ENCODE data around the gene CAMK1D.

Gene CAMK1D

DNA sequence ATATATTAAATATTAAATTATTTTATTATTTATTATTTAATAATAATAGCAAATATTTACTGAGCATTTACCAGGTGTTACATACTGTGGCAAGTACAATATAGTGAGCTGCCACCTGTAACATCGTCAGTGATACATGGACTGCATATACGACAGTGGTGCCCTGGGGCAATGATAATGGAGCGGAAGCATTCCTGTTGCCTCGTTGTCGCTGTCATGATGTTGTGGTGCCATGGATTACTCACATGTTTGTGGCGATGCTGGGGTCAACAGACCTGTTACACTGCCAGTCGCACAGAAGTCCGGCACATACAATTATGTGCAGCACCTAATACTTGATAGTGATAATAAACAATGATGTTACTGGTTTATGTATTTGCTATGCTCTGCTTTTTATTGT, 20.6 kb downstream of the CAMK1D start:
- no peak for DNase-seq (ENCODE audit: low read depth)
- TF ChIP-seq, protein P1, sequence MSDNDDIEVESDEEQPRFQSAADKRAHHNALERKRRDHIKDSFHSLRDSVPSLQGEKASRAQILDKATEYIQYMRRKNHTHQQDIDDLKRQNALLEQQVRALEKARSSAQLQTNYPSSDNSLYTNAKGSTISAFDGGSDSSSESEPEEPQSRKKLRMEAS (IDR thresholded peaks at IDR 0.05; ENCODE audit: low read depth, low read length): no peak
- no peak for TF ChIP-seq MYC (IDR thresholded peaks at IDR 0.05; ENCODE audit: low read depth, low read length)
- no peak for TF ChIP-seq POLR2A (IDR thresholded peaks at IDR 0.05; ENCODE audit: extremely low read depth, insufficient read length)
- TF ChIP-seq, protein P2, sequence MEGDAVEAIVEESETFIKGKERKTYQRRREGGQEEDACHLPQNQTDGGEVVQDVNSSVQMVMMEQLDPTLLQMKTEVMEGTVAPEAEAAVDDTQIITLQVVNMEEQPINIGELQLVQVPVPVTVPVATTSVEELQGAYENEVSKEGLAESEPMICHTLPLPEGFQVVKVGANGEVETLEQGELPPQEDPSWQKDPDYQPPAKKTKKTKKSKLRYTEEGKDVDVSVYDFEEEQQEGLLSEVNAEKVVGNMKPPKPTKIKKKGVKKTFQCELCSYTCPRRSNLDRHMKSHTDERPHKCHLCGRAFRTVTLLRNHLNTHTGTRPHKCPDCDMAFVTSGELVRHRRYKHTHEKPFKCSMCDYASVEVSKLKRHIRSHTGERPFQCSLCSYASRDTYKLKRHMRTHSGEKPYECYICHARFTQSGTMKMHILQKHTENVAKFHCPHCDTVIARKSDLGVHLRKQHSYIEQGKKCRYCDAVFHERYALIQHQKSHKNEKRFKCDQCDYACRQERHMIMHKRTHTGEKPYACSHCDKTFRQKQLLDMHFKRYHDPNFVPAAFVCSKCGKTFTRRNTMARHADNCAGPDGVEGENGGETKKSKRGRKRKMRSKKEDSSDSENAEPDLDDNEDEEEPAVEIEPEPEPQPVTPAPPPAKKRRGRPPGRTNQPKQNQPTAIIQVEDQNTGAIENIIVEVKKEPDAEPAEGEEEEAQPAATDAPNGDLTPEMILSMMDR (IDR thresholded peaks at IDR 0.05; ENCODE audit: low read depth, low read length): no peak
- no peak overlapping the region for H3K4me3 ChIP-seq (ENCODE audit: low read depth, low read length)

DNA sequence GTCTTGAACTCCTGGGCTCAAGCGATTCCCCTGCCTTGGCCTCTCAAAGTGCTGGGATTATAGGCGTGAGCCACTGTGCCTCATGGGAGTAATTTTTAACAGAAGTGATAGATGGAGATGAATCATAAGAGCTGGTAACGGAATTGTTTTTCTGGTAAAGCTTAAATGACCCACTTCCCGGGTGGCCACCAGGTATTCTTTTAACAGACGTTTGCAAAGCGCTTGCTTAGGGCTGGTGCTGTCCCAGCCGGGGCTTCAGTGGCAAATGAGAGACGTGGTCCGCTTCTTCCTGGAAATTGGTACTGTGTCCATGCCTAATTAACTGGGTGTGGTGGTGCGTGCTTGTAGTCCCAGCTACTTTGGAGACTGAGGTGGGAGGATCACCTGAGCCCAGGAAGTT, 23.5 kb downstream of the CAMK1D start:
- no peak for DNase-seq (ENCODE audit: low read depth)
- no peak overlapping the region for H3K4me3 ChIP-seq (ENCODE audit: low read depth, low read length)
- TF ChIP-seq, protein P1 (IDR thresholded peaks at IDR 0.05; ENCODE audit: low read depth, low read length): no peak
- TF ChIP-seq MYC (IDR thresholded peaks at IDR 0.05; ENCODE audit: low read depth, low read length) (no peak), POLR2A (IDR thresholded peaks at IDR 0.05; ENCODE audit: extremely low read depth, insufficient read length) (no peak)
- TF ChIP-seq, protein P2 (IDR thresholded peaks at IDR 0.05; ENCODE audit: low read depth, low read length): no peak

DNA sequence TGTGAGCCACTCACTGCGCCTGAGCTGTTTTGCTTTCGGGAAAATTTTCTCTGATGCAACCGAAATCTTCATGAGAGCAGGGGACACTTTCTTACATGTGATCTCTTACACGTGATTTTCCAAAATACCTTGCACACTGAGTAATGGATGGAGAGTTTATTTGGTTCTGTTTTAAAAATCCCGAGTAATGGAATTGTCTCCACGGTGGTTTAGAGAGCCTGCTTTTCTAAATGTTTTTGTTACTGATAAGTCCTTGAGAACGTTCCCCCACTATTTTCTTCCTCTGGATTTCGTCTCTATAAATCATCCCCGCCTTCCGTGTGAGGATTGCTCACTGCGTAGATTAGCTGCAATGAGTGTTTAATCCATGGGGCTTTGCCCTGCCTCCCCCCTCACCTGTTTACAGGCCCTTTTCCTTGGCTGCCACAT, 25.7 kb downstream of the CAMK1D start:
- H3K4me3 ChIP-seq (ENCODE audit: low read depth, low read length): no peak overlapping the region
- DNase-seq (ENCODE audit: low read depth): no peak
- no peak for TF ChIP-seq POLR2A (IDR thresholded peaks at IDR 0.05; ENCODE audit: extremely low read depth, insufficient read length)
- TF ChIP-seq, protein P1 (IDR thresholded peaks at IDR 0.05; ENCODE audit: low read depth, low read length): no peak
- no peak for TF ChIP-seq MYC (IDR thresholded peaks at IDR 0.05; ENCODE audit: low read depth, low read length)
- TF ChIP-seq, protein P2 (IDR thresholded peaks at IDR 0.05; ENCODE audit: low read depth, low read length): no peak

DNA sequence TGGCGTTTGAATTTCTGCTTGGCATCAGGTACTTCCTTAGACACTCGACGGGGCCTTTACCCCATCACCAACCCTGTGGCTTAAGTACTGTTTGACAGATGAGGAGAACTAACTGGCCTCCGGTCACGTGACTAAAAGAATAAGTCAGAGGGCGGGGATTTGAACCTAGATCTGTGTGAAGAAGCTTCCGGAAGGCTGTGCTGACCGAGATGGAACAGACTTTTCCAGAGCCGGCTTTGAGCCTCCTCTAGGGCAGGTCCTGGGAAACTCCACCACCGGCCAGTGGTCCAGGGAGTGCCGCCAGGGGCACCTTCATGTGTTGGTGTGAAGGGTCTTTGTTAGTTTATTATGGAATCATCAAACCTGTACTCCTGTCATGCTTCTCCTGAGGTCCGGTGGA, 26.9 kb downstream of the CAMK1D start:
- no peak for TF ChIP-seq POLR2A (IDR thresholded peaks at IDR 0.05; ENCODE audit: extremely low read depth, insufficient read length)
- TF ChIP-seq, protein P2 (IDR thresholded peaks at IDR 0.05; ENCODE audit: low read depth, low read length): no peak
- TF ChIP-seq, protein P1 (IDR thresholded peaks at IDR 0.05; ENCODE audit: low read depth, low read length): no peak
- no peak for TF ChIP-seq MYC (IDR thresholded peaks at IDR 0.05; ENCODE audit: low read depth, low read length)
- no peak for DNase-seq (ENCODE audit: low read depth)
- no peak overlapping the region for H3K4me3 ChIP-seq (ENCODE audit: low read depth, low read length)

DNA sequence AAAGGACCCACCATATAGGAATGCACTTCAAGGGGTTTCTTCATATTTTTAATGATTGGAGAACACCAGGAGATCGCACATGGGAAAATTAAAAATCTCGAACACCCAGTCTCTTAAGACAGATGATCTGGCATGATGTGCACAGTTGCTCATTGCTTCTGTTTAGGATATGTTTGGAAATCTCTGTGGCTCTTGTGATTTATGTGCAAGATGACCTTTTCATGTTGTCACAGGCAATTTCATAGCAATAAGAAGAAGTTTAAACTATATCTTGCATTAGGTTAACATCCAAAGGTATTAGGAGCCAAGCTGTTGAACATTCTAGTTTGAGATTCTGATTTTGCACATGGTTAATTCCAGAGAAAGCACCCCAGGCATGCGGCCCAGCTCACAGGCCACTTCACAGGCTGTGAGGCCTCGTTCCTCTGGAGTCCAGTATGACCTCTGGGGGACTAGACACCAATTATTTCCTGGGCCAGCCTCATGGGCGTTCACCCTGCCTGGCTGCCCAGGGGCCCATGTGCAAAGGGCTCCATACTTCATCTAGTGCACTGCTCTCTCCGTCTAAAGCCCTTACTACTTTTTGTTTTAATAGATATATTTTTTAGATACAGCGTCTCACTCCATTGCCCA, 28.4 kb downstream of the CAMK1D start:
- TF ChIP-seq, protein P1 (IDR thresholded peaks at IDR 0.05; ENCODE audit: low read depth, low read length): no peak
- TF ChIP-seq MYC (IDR thresholded peaks at IDR 0.05; ENCODE audit: low read depth, low read length) (no peak), POLR2A (IDR thresholded peaks at IDR 0.05; ENCODE audit: extremely low read depth, insufficient read length) (no peak)
- TF ChIP-seq, protein P2 (IDR thresholded peaks at IDR 0.05; ENCODE audit: low read depth, low read length): no peak
- H3K4me3 ChIP-seq (ENCODE audit: low read depth, low read length): no peak overlapping the region
- no peak for DNase-seq (ENCODE audit: low read depth)

Measured in NB4 (cell line).